ENCODE measurements around the gene BTN1A1.
"Not testable (repeated sequence)": the region's sequence is repeated elsewhere in the genome, so short reads cannot be mapped to it uniquely, and the experiment has no call there.

The BTN1A1 gene

DNA sequence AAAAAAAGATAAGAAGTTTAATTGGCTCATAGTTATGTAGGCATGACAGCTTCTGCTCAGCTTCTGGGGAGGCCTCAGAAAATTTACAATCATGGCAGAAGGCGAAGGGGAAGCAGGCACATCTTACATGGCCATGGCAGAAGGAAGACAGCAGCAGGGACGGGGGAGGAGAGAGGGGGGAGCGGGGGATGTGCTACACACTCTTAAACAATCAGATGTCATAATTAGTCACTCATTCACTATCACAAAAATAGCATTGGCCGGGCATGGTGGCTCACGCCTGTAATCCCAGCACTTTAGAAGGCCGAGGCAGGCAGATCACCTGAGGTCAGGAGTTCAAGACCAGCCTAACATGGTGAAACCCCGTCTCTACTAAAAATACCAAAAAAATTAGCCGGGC is 10.9 kb downstream of the BTN1A1 start:
- peak in 1 of 51 donors; percentile 1 for DNase-seq

DNA sequence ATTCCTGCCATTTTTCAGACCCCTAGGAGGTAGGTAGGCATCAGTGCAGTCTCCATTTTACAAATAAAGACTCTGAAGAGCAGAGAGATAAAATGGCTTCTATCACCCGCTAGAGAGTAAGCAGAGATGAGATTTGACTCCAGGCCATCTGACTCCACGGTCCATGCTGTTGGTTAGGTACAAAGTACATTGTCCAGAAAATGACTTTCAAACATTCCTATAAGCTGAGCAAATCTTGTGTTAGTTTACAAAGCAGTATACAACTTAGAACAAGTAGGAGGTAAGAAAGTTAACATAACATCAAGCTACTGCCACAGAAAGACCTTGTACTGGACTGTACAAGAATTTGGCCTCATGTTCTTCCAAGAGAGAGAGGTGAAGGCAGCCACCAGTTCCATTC is 14.9 kb downstream of the BTN1A1 start:
- no peak for DNase-seq

DNA sequence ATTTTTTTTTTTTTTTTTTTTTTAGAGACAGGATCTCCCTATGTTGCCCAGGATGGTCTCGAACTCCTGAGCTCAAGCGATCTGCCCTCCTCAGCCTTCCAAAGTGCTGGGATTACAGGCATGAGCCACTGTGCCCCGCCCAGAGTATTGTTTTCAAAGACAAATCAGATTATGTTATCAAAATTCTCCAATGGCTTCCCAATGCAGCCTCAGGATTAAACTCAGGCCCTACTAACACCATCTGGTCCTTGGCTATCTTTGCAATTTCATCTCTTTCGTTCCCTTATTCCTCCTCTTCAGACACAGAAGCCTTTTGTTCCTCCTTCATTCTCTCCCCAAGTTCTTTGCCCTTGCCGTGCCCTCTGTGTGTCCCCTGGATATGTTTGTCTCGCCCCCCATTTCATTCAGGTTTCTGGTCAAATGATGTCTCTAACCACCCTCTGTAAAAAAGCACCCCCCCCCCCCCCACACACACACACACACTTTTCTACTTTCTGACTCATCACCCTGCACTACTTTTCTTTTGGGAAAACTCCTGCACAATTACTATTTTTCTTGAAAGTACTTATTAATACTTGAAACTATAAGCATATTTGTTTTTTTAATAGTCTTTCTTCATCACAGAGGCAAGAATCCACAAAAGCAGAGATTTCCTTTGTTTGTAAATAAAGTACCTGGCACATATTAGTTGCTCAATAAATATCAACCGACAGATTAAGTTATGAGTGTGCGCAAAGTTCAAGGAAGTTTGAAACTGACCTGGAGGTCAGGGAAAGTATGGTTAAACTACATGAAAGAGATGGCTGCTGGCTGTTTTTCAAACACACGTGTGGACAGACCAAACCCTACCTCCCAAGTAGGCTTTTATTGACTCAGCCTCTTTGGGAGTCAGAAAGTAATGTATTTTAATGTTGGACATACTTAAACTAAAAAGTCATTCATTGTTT is 16.7 kb downstream of the BTN1A1 start:
- DNase-seq: no peak

DNA sequence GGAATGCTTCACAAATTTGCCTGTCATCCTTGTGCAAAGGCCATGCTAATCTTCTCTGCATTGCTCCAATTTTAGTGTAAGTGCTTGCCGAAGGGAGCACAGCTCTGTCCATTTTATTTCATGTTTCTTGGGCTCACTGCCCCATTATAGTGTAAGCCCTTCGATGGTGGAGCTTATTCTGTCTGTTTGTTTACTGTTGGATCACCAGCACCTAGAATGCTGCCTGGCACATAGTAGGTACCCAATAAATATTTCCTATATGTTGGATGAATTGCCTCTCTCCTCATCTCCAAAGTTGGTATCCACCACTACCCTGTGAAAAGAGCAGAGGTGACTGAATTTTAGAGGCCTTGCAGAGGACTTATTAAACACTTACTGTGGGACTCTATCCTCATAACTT is 19.3 kb downstream of the BTN1A1 start:
- no peak for DNase-seq

DNA sequence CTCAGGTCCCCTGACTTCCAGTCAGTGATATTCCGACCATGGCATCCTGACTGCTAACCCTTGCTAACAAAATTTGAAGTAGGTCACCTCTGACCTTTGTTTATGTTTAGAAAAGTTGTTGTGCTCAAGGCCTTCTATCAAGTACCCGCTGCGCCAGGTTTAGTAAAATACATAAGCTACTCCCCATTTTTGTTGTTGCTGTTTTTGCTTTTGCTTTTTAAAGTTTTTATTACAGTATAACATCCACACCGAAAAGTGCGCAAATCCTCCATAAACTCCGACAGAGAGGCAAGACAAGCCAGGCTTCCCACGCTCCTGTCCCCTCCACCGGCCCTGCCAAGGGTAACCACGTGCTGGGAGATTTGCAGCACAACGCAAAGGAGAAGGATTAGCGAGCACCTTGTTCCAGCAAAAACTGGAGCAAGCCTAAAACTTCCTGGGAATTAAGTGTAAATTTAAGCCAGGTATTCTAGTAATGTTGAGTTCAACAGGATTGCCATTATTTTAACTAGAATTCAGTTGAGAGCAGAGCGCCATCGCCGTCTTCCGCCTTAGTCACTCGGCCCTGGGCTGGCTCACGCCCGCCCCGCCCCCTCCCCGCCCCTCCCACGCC is 20.2 kb downstream of the BTN1A1 start:
- peak in 35 of 51 donors; percentile 16 to 90 (median 62) for DNase-seq

DNA sequence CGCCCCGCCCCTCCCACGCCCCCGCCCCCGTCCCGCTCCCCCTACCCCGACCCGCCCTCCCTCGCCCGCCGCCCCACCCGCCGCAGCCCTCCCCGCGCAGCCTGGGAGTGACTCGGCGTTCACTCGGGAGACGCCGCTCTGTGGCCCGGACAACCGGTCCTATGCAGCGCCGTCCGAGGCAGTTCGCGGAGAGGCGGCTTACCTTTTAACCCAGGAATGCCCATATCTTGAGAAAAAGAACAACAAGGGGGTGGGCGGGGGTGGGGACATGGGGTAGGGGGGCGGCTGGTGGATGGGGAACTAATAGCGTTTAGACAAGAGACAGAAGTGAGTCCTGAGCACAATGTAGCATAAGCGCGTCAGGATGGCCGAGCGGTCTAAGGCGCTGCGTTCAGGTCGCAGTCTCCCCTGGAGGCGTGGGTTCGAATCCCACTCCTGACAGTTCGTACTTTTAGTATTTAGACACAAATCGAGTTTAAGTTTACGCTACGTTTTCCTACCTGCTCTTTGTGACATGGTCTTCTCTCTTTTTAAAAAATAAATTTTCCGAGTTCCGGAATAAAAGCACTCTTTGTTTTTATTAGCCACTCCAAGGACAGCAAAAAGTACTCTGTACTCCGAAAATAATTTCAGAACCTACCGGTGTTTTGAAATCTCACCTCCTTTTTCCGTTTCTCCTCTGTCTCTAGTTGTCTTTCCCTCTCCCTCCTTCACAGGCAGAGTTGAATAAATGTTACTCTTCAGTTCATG is 20.9 kb downstream of the BTN1A1 start:
- peak; percentile 33 to 94 (median 85) for DNase-seq

DNA sequence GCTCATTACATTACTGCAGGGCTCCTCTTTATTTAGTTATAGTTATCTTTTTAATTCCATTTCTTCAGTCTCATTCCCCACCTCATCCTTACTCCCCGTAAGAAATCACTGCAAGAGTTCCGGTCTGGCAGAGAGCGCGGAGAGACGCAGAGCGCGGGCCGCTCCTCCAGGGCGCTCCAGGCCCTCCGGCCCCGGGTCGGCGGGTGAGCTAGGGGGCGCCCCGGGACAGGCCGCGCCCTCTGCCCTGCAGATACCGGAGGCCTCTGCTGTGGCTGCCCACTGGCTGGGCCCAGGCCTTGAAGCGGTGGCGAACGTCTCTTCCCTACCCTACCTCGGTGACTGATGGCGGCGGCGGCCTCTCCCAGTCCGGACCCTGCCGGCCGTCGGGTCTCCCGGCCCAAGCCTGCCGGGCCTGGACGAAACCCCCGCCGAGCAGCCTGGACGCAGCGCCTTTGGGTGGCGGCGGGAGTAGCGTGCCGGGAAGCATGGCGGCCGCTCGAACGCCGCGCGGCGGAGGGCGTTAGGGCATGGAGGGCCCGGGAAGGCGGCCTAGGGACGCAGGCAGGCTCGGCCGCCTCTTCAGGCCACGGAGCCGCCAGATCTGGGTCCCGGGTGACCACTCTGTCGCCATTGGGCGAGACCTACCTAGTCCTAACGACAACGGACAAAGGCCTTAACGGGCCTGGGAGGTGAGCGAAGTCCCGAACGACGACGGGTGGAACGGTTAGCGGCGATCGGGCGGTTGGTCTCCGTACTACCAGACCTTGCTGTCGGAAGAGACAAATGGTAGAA is 21.7 kb downstream of the BTN1A1 start:
- peak in 48 of 51 donors; percentile 9 to 80 (median 51) for DNase-seq

DNA sequence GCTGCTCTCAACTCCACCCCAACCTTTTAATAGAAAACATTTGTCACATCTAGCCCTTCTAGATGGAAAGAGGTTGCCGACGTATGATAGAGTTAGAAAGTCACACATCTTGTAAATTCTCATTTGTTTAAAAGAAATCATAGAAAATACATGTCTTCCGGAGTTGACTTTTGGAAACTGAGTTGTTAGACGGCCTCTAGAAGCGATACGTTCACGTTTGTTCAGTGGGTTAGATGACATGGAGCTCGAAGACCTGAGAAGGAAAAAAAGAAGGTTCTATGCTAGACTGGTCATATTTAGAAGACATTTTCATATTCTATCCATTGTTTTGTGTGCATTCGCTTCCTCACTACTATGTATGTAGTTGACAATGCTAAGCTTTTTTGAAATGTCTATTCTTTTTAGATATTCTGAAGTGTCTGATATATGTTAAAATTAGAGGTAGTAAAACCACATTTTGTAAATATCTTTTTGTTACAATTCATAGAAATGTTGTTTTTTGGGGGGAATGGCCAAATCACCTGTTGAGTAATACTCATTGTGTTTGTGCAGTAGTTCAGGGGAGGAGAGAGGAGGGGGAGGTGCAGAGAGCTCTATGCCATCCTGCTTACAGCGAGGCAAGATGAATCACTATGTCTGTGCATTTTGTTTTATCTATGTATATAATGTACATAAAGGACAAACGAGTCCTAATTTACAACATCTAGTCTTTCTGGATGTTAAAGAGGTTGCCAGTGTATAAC is 22.6 kb downstream of the BTN1A1 start:
- DNase-seq: not testable (repeated sequence)

DNA sequence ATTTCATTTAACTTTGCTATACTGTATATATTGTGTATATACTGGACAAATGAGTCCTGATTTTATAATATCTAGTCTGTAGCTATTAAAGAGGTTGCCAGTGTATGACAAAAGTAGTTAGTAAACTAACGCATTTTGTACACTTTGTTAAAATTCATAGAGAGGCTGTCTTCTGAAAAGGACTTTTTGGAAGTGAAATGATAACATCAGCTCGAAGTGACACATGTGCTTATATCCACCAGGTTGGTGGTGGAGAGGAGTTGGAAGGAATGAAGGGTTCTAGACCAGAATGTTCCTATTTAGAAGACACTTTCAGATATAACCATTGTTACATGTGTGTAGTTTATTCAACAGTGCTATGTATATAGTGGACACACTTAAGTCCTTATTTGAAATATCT is 24.2 kb downstream of the BTN1A1 start:
- DNase-seq: not testable (repeated sequence)

DNA sequence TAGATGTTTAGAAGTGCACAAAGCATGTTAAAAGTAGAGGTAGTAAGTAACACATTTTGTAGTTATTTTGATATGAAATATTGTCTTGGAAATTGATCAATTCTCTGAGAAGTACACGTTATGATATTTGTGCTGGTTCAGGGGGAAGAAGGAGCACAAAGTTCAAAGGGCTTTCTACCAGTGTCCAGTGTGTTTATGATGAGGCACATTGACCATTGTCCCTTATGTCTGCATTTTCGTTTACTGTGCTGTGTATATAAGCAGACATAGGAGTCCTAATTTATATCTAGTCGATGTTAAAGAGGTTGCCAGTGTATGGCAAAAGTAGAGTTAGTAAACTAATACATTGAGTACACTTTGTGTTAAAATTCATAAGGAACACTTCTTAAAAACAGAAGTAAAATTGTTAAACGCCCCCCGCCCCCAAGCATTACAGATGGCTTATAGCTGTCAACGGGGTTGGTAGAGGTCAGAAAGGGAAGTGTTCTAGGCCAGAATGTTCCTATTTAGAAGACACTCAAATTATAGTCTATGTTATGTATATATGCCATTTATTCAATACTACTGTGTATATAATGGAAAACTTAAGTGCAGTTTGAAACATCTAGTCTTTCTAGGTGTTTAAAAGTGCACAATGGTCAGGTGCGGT is 24.7 kb downstream of the BTN1A1 start:
- no peak for DNase-seq

DNA sequence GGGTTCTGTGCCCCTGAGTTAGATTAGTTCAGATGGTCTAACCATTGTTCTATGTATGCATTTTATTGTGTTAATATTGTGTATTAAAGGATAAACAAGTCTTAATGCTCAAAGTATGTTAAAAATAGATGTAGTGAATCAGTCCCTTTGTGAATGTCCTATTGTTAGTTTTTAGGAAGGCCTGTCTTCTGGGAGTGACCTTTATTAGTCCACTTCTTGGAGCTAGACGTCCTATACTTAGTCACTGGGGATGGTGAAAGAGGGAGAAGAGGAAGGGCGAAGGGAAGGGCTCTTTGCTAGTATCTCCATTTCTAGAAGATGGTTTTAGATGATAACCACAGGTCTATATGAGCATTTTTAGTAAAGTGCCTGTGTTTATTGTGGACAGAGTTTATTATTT is 25.7 kb downstream of the BTN1A1 start:
- DNase-seq: no peak

DNA sequence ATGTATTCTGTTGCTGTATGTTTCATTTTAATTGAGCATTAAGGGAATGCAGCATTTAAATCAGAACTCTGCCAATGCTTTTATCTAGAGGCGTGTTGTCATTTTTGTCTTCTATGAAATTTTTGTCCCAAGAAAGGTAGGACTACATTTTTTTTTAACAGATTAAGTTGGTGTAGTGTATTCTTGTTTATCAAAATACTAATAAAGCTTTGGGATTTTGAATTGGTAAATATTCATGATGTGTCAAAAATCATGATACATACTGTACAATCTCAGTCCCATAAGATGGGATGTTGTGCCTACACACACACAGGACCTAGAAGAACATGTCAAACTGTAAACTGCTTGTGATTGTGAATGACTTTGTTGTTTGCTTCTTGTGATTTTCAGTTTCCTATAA is 26.8 kb downstream of the BTN1A1 start:
- DNase-seq: no peak

DNA sequence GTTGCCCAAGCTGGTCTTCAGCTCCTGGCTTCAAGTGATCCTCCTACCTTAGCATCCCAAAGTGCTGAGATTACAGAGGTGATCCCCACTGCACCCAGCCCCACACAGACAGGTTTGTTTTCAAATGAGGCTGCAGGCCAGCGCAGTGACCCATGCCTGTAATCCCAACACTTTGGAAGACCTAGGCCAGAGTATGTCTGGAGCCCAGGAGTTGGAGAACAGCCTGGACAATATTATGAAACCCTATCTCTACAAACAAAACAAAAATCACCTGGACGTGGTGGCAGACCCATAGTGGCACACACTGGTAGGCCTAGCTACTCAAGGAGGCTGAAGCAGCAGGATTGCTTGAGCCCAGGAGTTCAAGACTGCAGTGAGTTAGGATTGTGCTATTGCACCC is 30.1 kb downstream of the BTN1A1 start:
- DNase-seq: no peak

DNA sequence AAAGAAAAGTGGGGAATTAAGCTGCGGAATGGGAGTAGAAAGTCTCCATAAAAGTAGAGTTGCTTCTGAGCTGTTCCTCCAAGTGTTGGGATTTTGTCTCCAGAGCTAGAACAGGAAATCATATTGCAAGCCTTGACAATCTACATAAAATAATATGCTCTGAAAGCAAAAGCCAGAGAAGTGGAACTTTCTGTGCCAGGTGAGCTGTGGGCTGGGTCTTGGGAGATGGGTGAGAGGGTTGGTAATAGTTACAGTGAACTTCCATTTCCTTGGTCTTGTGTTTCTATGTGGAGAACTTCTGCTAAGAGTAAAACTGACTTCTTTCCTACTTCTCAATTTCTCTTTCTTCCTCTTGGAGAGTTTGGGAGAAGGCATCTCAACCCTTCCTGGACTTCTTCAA is 31.8 kb downstream of the BTN1A1 start:
- peak in 1 of 51 donors; percentile 14 for DNase-seq

DNA sequence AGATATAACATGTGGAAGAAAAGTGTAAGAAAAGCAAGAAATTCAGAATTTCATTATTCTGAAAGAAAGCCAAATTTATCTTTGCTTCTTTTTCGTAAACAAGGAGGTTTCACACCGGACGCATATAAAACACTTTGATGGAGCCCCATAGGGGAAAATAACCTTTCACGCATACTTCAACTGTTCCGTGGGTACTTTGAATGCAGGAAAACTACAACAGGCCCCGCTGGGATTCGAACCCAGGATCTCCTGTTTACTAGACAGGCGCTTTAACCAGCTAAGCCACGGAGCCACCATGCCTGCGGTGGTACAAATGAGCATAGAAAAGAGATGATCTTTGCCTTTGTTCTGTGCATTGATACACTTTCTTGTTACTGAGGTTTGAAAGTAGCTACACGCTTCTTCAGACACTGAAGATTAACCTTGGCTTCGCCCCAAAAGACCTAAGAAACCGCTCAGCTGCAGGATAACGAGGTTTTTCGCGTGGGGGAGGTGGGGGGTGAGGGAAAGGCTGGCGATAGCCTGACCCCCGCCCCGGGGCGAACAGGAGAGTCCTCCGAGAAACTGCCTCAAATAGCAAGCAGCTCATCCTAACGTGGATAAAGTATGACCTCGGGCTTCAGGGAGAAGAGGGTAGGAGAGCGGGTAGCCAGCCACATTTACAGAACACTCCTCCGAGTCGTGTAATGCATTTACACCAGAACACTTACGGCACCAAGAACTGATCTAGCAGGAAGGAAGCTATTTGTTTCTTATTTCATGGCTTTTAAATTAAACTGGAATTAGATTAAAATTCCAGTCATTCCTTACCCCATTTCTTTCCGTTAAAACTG is 32.8 kb downstream of the BTN1A1 start:
- peak; percentile 29 to 94 (median 77) for DNase-seq

DNA sequence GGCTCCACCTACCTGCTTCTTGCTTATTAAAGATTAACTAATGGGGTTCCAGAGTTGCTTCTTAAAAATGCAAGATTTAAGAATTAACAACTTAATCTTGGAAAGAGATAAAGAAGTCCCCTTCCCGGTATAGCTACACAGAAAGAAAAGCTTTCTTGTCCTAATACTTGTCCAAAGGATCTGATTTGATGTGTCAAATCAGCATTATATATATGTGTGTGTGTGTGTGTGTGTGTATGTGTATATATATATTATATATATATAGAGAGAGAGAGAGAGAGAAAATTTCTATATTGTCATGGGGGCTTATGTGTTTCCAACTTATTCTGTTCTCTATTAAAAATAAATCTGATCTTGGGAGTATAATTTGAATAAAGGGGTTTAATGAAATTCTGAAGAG is 33.4 kb downstream of the BTN1A1 start:
- DNase-seq: no peak

DNA sequence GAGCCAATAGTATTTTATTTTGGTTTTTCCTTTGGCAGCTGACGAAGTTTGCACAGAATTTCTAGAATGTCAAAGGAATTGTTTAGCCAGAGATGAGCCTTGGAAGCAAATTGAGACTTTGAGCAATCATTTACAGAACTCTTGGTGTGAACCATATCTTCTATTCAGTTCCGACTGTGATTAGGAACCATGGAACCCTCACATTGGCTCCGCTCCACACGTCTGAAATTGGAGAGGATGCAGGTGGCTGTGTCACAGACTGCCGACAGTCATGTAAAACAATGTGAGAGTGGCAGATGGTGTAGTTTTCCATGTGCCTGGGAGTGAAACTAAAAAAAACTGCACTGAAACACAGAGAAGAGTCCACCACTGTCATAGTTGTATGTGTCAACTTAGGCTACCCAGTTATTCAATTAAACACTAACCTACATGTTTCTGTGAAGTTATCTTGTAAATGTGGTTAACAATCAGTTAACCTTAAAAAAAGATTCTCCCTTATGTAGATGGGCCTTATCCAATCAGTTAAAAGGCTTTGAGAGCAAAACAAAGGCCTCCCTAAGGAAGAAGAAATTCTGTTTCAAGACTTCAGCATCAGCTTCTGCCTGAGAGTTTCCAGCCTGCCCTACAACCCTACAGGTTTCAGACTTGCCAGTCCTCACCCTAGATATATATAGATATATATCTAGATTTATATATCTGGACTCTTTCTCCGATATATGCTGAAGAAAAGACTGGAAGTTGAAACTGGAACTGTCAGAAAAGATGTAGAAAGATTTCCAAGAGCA is 34.8 kb downstream of the BTN1A1 start:
- peak in 1 of 51 donors; percentile 25 for DNase-seq

DNA sequence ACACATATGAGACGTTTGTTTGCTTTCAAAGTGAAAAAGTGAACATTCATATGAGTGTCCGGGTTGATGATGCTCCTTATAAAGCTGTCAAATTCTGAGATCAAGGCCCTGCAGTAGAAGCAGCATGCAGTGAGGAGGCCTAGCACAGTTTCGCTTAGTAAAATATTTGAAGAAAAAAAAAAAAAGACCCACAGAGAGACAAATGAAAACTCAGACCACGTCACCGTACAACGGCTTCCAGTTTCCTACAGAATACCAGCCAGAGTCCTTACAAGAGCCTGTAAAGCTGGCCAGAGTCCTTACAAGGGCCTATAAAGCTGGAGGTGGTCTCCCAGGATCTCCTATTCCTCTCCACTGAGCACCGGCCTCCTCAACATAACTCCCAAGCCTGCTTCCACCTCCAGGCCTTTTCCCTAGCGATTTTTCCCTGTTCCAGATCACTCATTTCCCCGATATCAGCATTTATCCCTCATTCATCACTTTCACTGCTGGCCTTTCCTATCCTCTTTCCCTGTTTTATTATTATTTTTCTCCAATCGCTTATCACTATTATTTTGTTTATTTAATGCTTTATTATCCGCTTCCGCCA is 36.6 kb downstream of the BTN1A1 start:
- DNase-seq: peak in 15 of 51 donors; percentile 1 to 82 (median 15)

All from hypothalamus (tissue), 51 donors.